IMR-90 (cell line): ENCODE results near the gene TRMT2A. TPM values are rescaled to one million over a fixed set of nuclear protein-coding genes. Genes with fewer than 3 reads are reported as not detected.

Source experiments
- ATAC-seq: fragments of 200-7000 bp; cut with Tn5 transposase; 2 replicates; pipeline ENCODE4 v1.9.1; 2020; ENCODE audit warnings: low read depth, mild to moderate bottlenecking, moderate library complexity
- BruUV-seq: library from RNA; stranded (reverse); fragments of 400-500 nt; replicated peaks from 2 replicates; lab custom pipeline; 2021; lab: Mats Ljungman, UMichigan
- CTCF ChIA-PET: fragments of 300-600 bp; formaldehyde crosslinking; extraction: SDS; loops from one replicate; lab custom pipeline; 2021; ENCODE audit warnings: antibody characterized with exemption; lab: Yijun Ruan, JAX
- POLR2A ChIA-PET: fragments of 300-600 bp; sonication (Branson Sonifier 250); formaldehyde crosslinking; loops from one replicate; lab custom pipeline; 2022; ENCODE audit warnings: antibody characterized with exemption; ENCODE audit not compliant: unreplicated experiment; lab: Charles Lee
- DNase-seq: peaks from one replicate; pipeline ENCODE4 v3.0.0; 2013
- H2AFZ ChIP-seq: replicated peaks from 2 replicates; pipeline ENCODE3; 2013; ENCODE audit warnings: low read length, mild to moderate bottlenecking; ENCODE audit not compliant: poor library complexity
- H2AK5ac ChIP-seq: 2 replicates; pipeline ENCODE4 v1.6.1; 2013; ENCODE audit warnings: low read depth, low read length, inconsistent platforms
- H2AK9ac ChIP-seq: replicated peaks from 2 replicates; pipeline ENCODE3; 2013; ENCODE audit warnings: mild to moderate bottlenecking, low read depth, low read length, moderate library complexity; ENCODE audit not compliant: poor library complexity
- H2BK120ac ChIP-seq: 2 replicates; pipeline ENCODE4 v1.6.1; 2013; ENCODE audit warnings: low read depth, low read length, inconsistent platforms
- H2BK15ac ChIP-seq: 3 replicates; pipeline ENCODE4 v1.6.1; 2013; ENCODE audit warnings: low read depth, low read length, inconsistent platforms
- H2BK20ac ChIP-seq: 2 replicates; pipeline ENCODE4 v1.6.1; 2013; ENCODE audit warnings: low read depth, mild to moderate bottlenecking, inconsistent platforms, low read length, moderate library complexity
- H2BK5ac ChIP-seq: 2 replicates; pipeline ENCODE4 v1.6.1; 2013; ENCODE audit warnings: mild to moderate bottlenecking, low read depth, low read length, inconsistent platforms; ENCODE audit not compliant: poor library complexity, severe bottlenecking
- H3K14ac ChIP-seq: replicated peaks from 2 replicates; pipeline ENCODE4 v1.6.1; 2013; ENCODE audit warnings: low read depth, low read length, inconsistent platforms
- H3K18ac ChIP-seq: 2 replicates; pipeline ENCODE4 v1.6.1; 2013; ENCODE audit warnings: low read depth, low read length, control low read depth
- H3K23ac ChIP-seq: 2 replicates; pipeline ENCODE4 v1.6.1; 2013; ENCODE audit warnings: low read depth, low read length, inconsistent platforms
- H3K27ac ChIP-seq: 2 replicates; pipeline ENCODE4 v1.5.1; 2013; ENCODE audit warnings: mild to moderate bottlenecking, control low read depth, low read length; ENCODE audit not compliant: insufficient read depth
- H3K27me3 ChIP-seq: 2 replicates; pipeline ENCODE4 v1.6.1; 2013; ENCODE audit warnings: low read length; ENCODE audit not compliant: control insufficient read depth, insufficient read depth
- H3K36me3 ChIP-seq: 2 replicates; pipeline ENCODE4 v1.6.1; 2013; ENCODE audit warnings: low read length, mixed read lengths; ENCODE audit not compliant: control insufficient read depth, insufficient read depth
- H3K4ac ChIP-seq: 2 replicates; pipeline ENCODE4 v1.6.1; 2013; ENCODE audit warnings: low read depth, low read length, inconsistent platforms
- H3K4me1 ChIP-seq: 2 replicates; pipeline ENCODE4 v1.6.1; 2013; ENCODE audit warnings: low read length, mixed read lengths; ENCODE audit not compliant: control insufficient read depth, insufficient read depth
- H3K4me2 ChIP-seq: 2 replicates; pipeline ENCODE4 v1.6.1; 2013; ENCODE audit warnings: low read depth, mild to moderate bottlenecking, control low read depth, low read length, moderate library complexity
- H3K4me3 ChIP-seq: 2 replicates; pipeline ENCODE4 v1.5.1; 2013; ENCODE audit warnings: low read depth, mild to moderate bottlenecking, control low read depth, low read length, moderate library complexity; ENCODE audit not compliant: insufficient read depth
- H3K56ac ChIP-seq: 2 replicates; pipeline ENCODE4 v1.6.1; 2013; ENCODE audit warnings: low read length, inconsistent platforms; ENCODE audit not compliant: insufficient read depth; ENCODE audit errors: extremely low read depth
- H3K79me1 ChIP-seq, 2 experiments: 2 replicates each; pipeline ENCODE4 v1.6.1; 2013; ENCODE audit warnings: low read length in 2 of 2, inconsistent platforms in 1 of 2, low read depth in 1 of 2
- H3K9ac ChIP-seq: 2 replicates; pipeline ENCODE4 v1.6.1; 2013; ENCODE audit warnings: low read depth, low read length, control low read depth
- H3K9me1 ChIP-seq: 2 replicates; pipeline ENCODE4 v1.6.1; 2013; ENCODE audit warnings: low read length, inconsistent platforms; ENCODE audit not compliant: insufficient read depth
- H3K9me3 ChIP-seq: 2 replicates; pipeline ENCODE4 v1.6.1; 2013; ENCODE audit warnings: low read length; ENCODE audit not compliant: control insufficient read depth, insufficient read depth
- H4K20me1 ChIP-seq: 2 replicates; pipeline ENCODE4 v1.6.1; 2013; ENCODE audit warnings: low read length, inconsistent platforms; ENCODE audit not compliant: insufficient read depth
- H4K5ac ChIP-seq: 2 replicates; pipeline ENCODE4 v1.6.1; 2013; ENCODE audit warnings: mild to moderate bottlenecking, low read depth, low read length, control low read depth
- H4K8ac ChIP-seq, 2 experiments: 2 replicates each; pipeline ENCODE4 v1.6.1; 2013; ENCODE audit warnings: low read depth in 2 of 2, low read length in 2 of 2, control low read depth in 1 of 2, inconsistent platforms in 1 of 2
- H4K91ac ChIP-seq: 2 replicates; pipeline ENCODE4 v1.6.1; 2013; ENCODE audit warnings: low read depth, low read length, inconsistent platforms; ENCODE audit not compliant: insufficient read depth
- BHLHE40 ChIP-seq: fragments of 150-350 bp; IDR thresholded peaks from 2 replicates; pipeline ENCODE4 v1.6.1; 2016; ENCODE audit warnings: mild to moderate bottlenecking, low read depth, low read length
- MAFK ChIP-seq: IDR thresholded peaks from 2 replicates; pipeline ENCODE4 v1.6.1; 2012; ENCODE audit warnings: low read depth, low read length, improper control_type of control experiment
- WGBS, 2 experiments: methylation state at CpG; one replicate each; pipeline versions ENCODE4 v1.1.5 to v1.1.7; 2013; ENCODE audit warnings: missing lambda C conversion rate in 2 of 2; ENCODE audit not compliant: insufficient read length in 1 of 2; ENCODE audit errors: extremely low coverage in 2 of 2; 5-methylcytosine and 5-hydroxymethylcytosine counted together
- dilution Hi-C: fragments of 300-500 bp; cut with HindIII; formaldehyde crosslinking; loops from one replicate; pipeline ENCODE4 v1.14.3; 2018; ENCODE audit warnings: low sequenced_read_pairs; ENCODE audit not compliant: unreplicated experiment
- in situ Hi-C: fragments of 300-500 bp; cut with MboI; formaldehyde crosslinking; loops from 3 replicates; pipeline ENCODE4 v1.14.3; 2019; ENCODE audit warnings: low sequenced_read_pairs, inconsistent platforms, mixed read lengths
- intact Hi-C: fragments of 100-400 bp; cut with micrococcal nuclease; formaldehyde crosslinking; loops from 2 replicates; pipeline ENCODE4 v1.10.0; 2022
- polyA plus RNA-seq, 3 experiments: library from polyadenylated mRNA; depleted of rRNA; stranded (reverse); fragments of >200 nt; gene quantifications; 2 replicates each; pipeline ENCODE4 v1.2.3, GENCODE V29; 2012; ENCODE audit warnings: low replicate concordance in 1 of 3
- total RNA-seq: library from RNA; depleted of rRNA; stranded (reverse); fragments of >200 nt; gene quantifications from 2 replicates; pipeline ENCODE4 v1.2.3, GENCODE V29; 2012
- TF ChIP-seq, protein P1 (sequence below): conservative IDR thresholded peaks from 2 replicates; pipeline ENCODE4 v1.5.1; 2012; ENCODE audit warnings: mild to moderate bottlenecking, low read depth, low read length, improper control_type of control experiment

Gene TRMT2A
- total and polyA plus RNA-seq, 2 of the 4 experiments (the other 2 are of a cell fraction): 22.0 to 39.1 TPM

DNA sequence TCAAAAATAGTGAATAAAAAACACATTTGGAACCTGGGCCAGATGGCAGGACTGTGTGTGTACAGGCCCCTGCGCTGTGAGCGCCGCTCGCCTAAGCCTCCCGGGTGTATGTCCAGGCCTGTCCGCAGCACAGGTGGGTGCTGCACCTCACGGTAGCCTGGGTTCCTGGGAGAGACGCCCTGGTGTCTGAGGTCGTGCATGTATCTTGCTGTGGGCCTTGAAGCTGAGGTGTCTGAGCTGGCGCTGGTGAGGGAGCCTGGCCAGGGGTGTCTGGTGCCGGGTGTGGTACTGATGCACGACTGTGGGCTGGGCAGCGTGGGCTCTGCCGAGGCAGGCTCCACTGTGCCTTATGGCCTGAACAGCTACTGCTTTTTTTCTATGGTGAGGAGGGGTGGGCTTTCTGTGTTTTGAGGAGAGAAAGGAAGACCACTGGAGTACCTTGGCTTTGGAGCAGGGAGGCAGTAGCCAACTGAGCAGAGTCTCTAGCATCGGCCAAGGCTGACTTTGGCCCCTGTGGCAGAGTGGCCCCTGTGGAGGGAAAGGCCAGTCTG, 10.4 kb upstream of the TRMT2A start:
- H3K4me3 ChIP-seq: no peak overlapping the region
- no peak overlapping the region for H4K5ac ChIP-seq
- no peak overlapping the region for H3K23ac ChIP-seq
- WGBS, 2 experiments: 93% methylated on average over 10 of the region's 15 CpGs; no CpG with 5 or more reads in 1 of the 2 experiments
- H3K14ac ChIP-seq: no peak overlapping the region
- no peak overlapping the region for H2BK15ac ChIP-seq
- no peaks in the 10 kb centered on the region for H3K9me3 ChIP-seq
- POLR2A ChIA-PET: no interaction called here
- H4K20me1 ChIP-seq: peaks cover 31% of the 10 kb centered on the region
- H2AK9ac ChIP-seq: no peak overlapping the region
- no peak overlapping the region for H3K4me2 ChIP-seq
- TF ChIP-seq, protein P1, sequence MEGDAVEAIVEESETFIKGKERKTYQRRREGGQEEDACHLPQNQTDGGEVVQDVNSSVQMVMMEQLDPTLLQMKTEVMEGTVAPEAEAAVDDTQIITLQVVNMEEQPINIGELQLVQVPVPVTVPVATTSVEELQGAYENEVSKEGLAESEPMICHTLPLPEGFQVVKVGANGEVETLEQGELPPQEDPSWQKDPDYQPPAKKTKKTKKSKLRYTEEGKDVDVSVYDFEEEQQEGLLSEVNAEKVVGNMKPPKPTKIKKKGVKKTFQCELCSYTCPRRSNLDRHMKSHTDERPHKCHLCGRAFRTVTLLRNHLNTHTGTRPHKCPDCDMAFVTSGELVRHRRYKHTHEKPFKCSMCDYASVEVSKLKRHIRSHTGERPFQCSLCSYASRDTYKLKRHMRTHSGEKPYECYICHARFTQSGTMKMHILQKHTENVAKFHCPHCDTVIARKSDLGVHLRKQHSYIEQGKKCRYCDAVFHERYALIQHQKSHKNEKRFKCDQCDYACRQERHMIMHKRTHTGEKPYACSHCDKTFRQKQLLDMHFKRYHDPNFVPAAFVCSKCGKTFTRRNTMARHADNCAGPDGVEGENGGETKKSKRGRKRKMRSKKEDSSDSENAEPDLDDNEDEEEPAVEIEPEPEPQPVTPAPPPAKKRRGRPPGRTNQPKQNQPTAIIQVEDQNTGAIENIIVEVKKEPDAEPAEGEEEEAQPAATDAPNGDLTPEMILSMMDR: no peak
- no peak for TF ChIP-seq BHLHE40
- TF ChIP-seq MAFK: no peak
- H2BK20ac ChIP-seq: no peak overlapping the region
- H3K56ac ChIP-seq: no peak overlapping the region
- no peak overlapping the region for H4K8ac ChIP-seq
- in situ Hi-C loops: no loop called here
- peaks cover 4% of the 10 kb centered on the region; the same call in 1 of the 2 replicates for H3K4me1 ChIP-seq
- H3K27me3 ChIP-seq: no peaks in the 10 kb centered on the region
- H3K79me1 ChIP-seq: peaks cover 4 to 23% of the 10 kb centered on the region in 2 experiments; a peak in 3 of 4 replicates
- dilution Hi-C loops: no loop called here
- no peak overlapping the region for H2BK5ac ChIP-seq
- no peak overlapping the region for H3K27ac ChIP-seq
- H4K91ac ChIP-seq: no peak overlapping the region
- peaks cover 39% of the 10 kb centered on the region for H3K36me3 ChIP-seq
- H2BK120ac ChIP-seq: no peak overlapping the region
- H3K18ac ChIP-seq: no peak overlapping the region
- DNase-seq (no peak), ATAC-seq (no peak)
- peaks cover 1% of the 10 kb centered on the region; the same call in 1 of the 2 replicates for H3K9me1 ChIP-seq
- intact Hi-C loops: no loop called here
- CTCF ChIA-PET: no interaction called here
- no peak overlapping the region for H3K9ac ChIP-seq
- BruUV-seq: no TSS peak
- no peak overlapping the region for H2AFZ ChIP-seq
- H2AK5ac ChIP-seq: no peak overlapping the region
- H3K4ac ChIP-seq: no peak overlapping the region
